Effector CD4-positive, alpha-beta T cell (primary cell): ENCODE results near the gene ELOVL5.
"Not testable (repeated sequence)": the region's sequence is repeated elsewhere in the genome, so short reads cannot be mapped to it uniquely, and the experiment has no call there.

ENCODE experiments used
- DNase-seq: peaks from one replicate; pipeline ENCODE4 v3.0.0-alpha.2; 2020

ELOVL5 gene

GRCh38 chr6:53359095-53359842 is 10.5 kb upstream of the ELOVL5 start:
- DNase-seq = peak; percentile 80

GRCh38 chr6:53358440-53359094 is 9.8 kb upstream of the ELOVL5 start:
- no peak for DNase-seq

- DNase-seq = no peak
Observed at GRCh38 chr6:53357576-53358360, 9.0 kb upstream of the ELOVL5 start.

- no peak for DNase-seq
Observed at GRCh38 chr6:53353624-53354023, 4.9 kb upstream of the ELOVL5 start.

- DNase-seq = no peak
Observed at GRCh38 chr6:53352360-53352759, 3.6 kb upstream of the ELOVL5 start.

GRCh38 chr6:53349209-53349693 is 501 bp upstream of the ELOVL5 start:
- no peak for DNase-seq

GRCh38 chr6:53347921-53348370 is 804 bp downstream of the ELOVL5 start:
- DNase-seq = peak; percentile 29

- peak; percentile 30 for DNase-seq
Observed at GRCh38 chr6:53347250-53347920, 1.4 kb downstream of the ELOVL5 start.

- not testable (repeated sequence) for DNase-seq
Observed at GRCh38 chr6:53346049-53346448, 2.7 kb downstream of the ELOVL5 start.

GRCh38 chr6:53344969-53345368 is 3.8 kb downstream of the ELOVL5 start:
- DNase-seq = no peak

- DNase-seq = no peak
Observed at GRCh38 chr6:53343092-53343491, 5.7 kb downstream of the ELOVL5 start.

- no peak for DNase-seq
Observed at GRCh38 chr6:53342217-53342616, 6.5 kb downstream of the ELOVL5 start.

GRCh38 chr6:53340536-53340935 is 8.2 kb downstream of the ELOVL5 start:
- no peak for DNase-seq

GRCh38 chr6:53339424-53339823 is 9.3 kb downstream of the ELOVL5 start:
- DNase-seq = no peak

- no peak for DNase-seq
Observed at GRCh38 chr6:53338304-53338703, 10.4 kb downstream of the ELOVL5 start.

- DNase-seq = no peak
Observed at GRCh38 chr6:53336070-53336469, 12.7 kb downstream of the ELOVL5 start.

GRCh38 chr6:53335224-53335994 is 13.3 kb downstream of the ELOVL5 start:
- DNase-seq = peak; percentile 62

- DNase-seq = no peak
Observed at GRCh38 chr6:53333439-53334408, 15.0 kb downstream of the ELOVL5 start.

- no peak for DNase-seq
Observed at GRCh38 chr6:53331678-53332077, 17.1 kb downstream of the ELOVL5 start.

- no peak for DNase-seq
Observed at GRCh38 chr6:53330137-53330536, 18.6 kb downstream of the ELOVL5 start.

- no peak for DNase-seq
Observed at GRCh38 chr6:53328375-53328774, 20.4 kb downstream of the ELOVL5 start.
